NCI-H1105 (cell line): ENCODE results near the gene CCDC186.

Source experiments
- DNase-seq: peaks from one replicate; lab custom pipeline; 2025; lab: John Stamatoyannopoulos, UW

Gene CCDC186

DNA sequence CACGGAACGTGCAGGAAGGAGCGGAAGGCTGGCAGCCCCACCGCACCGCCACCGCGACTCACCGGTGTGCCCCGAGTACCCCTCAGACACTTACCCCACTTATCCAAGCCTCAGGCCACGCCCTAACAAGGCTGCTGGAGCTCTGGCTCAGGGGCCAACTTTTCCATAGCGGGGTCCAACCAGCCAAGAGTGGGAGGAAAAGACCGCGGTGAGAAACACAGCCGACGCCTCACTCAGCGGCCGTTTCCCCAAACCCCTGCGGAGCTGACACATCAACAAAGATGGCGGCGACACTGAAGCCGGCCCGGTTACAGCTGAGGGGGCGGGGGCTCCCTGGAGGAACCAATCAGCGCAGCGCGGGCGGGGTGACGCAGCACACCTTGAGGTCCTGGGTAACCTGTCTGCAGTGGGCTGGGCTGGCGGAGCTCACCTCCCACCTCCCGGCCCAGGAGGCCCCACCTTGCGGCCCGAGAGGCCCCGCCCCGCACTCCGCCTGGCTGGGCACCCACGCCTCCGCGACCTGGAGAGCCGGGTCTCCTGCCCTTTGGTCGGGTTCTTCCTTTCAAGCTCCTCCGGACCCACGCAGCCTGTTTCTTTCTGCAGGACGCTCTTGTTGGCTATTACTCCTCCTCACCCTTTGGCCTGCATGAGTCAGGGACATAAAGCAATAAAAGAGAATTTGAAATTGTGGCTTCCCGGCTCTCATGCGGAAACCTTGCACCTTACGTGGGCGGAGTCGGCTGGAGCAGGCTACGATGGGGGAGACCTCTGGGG is at the start of gene CCDC186:
Gene CCDC186, minus strand, starts transcription at position 283 of the 774 bp plus-strand sequence. CDS start 10,935 bp downstream, outside the sequence.
- DNase-seq: peak; percentile 89

DNA sequence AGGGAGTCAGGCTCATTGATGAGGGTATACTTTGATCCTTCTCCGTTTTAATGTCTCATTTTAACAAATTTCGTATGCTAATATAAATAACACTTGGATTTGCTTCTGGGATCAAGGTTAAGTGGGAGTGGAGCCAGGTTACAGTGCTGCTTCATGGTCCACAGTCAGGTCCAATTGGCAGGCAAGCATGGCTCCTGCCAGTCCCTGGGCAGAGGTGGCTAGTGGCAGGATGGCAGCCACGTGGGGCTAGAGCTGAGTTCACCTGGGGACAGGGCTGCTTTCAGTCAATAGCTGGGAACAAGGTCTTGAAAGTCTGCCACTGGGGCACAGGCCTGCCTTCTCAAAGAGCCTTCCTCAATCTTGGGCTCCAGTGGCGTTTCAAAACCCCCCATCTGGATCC is 49.1 kb upstream of the CCDC186 start:
- DNase-seq: no peak

GRCh38 chr10:114221235-114221634 is 47.2 kb upstream of the CCDC186 start:
- DNase-seq: no peak

DNA sequence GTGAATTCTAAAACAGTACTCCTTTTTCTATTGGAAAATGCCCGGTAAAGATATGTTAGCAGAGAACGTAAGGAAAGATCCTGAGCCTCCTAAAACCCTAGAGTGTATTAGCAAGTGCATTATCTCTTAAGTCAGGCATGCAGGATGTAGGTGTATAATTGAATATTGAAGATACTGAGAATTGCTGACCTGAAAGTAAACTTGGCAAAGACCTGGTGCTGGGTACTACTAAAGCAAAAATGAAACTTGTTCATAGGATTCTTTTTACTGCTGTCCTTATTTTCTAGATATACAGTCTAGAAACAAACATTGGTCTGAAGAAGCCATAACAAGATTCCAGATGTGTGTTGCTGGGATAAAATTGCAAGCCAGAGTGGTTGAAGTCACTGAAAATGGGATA is 46.3 kb upstream of the CCDC186 start:
- DNase-seq: no peak

GRCh38 chr10:114215033-114215432 is 41.0 kb upstream of the CCDC186 start:
- DNase-seq: no peak

DNA sequence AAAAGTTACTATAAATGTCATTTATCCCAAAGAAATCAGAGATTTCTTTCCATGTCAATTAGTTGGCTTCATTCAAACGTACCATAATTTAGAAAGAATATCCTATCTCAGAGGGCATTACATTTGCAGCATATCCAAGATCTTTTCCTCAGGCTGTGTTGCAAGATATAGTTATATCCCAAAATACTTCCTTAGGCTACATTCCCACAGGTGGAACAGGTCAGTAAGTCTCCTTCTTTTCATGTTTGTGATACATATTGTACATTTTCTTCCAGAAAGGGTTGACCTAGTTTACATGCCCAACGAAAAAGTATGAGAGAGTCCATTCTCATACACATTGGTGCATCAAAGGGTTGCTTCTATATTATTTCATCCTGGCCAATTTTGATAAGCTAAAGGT is 38.1 kb upstream of the CCDC186 start:
- no peak for DNase-seq

DNA sequence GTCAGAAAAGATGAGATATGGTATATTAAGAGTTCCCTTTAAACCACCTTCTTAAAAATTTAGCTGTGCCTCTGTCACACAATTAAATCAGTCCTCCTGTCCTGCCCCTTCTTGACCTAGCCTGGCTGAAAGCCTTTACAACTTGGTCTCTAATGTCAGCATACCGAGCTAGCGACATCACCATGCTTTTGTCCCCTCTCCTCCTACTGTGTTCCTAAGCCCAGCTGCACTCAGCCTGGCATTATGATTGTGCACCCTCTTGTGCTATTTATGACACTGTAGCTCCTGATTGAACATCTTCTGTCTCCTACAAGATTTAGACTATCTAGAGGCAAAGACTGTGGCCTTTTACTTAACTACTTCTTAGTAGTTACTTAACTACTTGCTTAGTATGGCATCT is 34.3 kb upstream of the CCDC186 start:
- DNase-seq: no peak

DNA sequence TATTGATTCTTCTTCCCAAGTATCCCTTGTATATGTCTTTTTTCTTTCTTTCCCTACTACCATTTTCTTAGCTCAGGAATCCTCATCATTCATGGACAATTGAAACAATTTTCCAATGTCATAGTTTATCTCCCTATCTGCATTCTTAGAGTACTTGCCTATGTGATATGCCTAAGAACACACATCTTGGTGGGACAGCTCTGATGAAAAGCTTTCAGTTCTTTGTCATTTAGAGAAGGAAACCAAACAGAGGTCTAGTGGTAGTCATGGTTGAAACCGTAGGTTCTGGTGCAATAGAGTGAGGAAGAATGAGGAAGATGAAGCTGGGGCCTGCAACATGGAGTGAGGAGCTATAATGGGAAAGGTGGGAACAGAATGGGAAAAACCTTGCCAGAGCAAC is 33.3 kb upstream of the CCDC186 start:
- no peak for DNase-seq

GRCh38 chr10:114206902-114207301 is 32.9 kb upstream of the CCDC186 start:
- DNase-seq: no peak

DNA sequence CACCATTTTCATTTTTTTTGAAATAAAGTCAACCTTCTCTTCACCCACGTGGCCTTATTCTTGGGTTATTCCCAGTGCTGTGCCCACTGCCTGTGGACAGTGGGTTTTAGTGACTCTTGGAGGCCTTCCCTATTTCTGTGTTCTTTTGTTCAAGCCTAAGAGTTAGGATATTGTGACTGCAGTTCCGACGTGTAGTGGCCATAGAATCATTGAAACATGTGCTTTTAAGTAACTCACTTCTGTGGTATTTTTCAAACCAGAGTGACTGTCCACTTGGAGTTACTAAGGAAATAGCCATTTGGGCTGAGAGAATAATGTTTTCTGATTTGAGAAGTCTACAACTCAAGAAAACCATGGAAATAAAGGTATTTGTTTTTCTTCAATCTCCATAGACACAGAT is 28.8 kb upstream of the CCDC186 start:
- no peak for DNase-seq

DNA sequence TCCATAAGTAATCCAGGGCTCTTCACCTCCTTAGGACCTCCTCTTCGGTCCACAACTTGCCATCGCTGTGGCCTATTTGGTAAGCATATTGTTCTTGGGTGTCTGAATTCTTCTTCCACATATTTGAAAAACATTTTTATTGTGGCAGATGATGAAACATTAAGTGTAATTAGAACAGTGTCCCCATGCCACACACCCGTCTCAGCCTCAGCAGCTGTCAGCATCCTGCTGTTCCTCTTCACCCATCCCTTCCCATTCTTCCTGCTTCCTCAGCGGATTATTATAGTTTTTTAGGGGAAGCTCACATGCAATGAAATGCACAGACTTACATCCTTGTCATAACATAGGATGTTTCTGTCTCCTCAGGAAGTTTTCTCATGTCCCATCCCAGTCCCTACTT is 25.2 kb upstream of the CCDC186 start:
- DNase-seq: no peak

GRCh38 chr10:114195079-114195478 is 21.1 kb upstream of the CCDC186 start:
- DNase-seq: no peak

- DNase-seq: no peak
Measured at GRCh38 chr10:114189700-114190099, 15.7 kb upstream of the CCDC186 start.

- no peak for DNase-seq
Measured at GRCh38 chr10:114188900-114189299, 14.9 kb upstream of the CCDC186 start.

GRCh38 chr10:114188001-114188400 is 14.0 kb upstream of the CCDC186 start:
- DNase-seq: no peak

DNA sequence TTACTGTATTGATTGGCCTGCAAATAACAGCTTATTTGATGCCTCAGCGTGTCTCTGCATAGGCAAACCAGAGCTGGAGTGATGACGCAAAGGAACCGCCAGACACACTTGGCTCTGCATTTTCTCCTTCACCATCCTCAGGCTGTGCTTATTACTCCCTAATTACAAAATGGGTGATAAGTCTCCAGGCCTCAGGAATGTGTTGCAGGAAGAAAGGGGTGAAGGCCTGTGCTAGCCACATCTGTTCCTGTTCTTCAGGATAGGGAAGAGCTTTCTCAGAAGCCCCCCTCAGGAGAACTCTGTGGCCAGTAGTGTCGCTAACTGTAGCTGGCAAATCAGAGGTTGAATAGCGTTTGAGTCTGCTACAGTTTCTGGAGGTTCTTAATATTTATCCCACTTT is 10.3 kb upstream of the CCDC186 start:
- DNase-seq: no peak

- no peak for DNase-seq
Measured at GRCh38 chr10:114183563-114183962, 9.6 kb upstream of the CCDC186 start.

DNA sequence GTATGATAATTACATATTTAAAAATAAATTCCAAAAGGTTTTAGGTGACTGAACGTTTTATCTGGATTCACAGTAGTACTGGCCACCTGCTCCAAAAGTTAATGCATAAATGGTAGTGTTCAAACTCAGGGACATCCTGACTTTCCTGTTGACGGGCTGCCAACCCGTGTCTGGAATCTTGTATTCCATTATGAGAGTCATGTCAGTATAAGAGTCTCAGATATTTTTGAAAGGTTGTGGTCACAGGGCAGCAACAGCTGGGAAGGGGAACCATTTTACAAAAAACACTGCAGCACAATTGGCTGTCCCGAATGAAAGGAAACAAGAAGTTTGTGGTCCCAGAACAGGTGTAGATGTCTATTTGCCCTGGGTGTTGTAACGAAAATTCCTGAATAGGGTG is 8.0 kb upstream of the CCDC186 start:
- DNase-seq: no peak

DNA sequence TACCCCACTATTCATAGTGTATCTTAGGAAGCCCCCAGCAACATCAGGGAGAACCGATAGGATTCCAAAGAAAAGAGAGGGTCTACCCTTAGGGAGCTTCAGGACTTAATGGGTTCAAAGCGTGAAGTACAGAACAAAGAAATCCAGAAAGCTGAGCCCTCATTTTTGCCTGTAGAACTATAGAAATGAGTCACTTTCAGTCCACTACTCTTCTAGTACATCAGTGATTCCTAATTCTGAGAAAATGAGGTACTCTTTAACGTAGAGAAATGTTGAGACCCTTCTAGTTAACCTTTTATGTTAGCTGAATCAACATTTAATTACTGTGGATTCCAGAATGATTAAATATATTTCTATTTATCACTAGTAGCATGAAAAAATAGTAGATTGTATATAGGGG is 6.9 kb upstream of the CCDC186 start:
- no peak for DNase-seq

DNA sequence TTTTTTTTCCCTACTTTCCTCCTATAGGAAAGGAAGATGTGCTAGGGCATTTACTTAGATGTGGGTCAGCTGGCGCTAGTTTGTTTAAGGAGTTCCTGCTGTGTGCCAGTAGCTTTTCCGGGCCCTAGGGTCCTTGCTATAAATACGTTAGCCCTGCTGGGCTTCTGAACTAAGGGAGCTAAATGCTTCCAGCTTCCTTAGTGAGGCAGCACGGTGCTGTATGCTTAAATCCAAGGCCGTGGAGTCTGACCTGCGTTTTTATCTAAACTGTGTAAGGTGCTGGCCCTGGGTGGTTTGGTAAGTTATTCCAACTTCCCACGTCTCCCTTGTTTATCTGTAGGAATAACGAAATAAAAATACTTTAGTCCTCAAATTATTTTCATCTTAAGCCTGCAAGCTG is 5.7 kb upstream of the CCDC186 start:
- no peak for DNase-seq

DNA sequence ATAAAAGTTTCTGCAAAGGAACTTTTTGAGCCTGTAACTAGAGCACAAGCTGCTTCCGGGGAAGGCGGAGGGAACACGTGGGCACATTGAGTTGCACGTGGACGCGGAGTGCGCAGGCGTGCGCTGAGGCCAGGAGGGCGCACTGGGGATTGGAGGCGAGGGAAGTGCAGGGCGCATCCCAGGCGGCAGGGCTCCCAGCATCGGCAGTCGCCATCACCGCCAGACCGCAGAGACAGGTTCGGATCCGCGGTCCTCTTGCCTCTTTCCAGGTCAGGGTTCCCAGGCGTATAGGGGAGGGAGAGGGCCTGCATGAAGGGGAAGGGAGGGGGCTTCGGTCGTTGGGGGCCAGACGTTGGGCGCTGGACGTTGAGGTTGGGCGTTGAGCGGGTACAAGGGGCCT is 5.1 kb upstream of the CCDC186 start, which contains the start of gene TDRD1:
Gene TDRD1, plus strand, starts transcription at position 206 of the 400 bp plus-strand sequence. CDS start 8,479 bp downstream, outside the sequence.
- no peak for DNase-seq

DNA sequence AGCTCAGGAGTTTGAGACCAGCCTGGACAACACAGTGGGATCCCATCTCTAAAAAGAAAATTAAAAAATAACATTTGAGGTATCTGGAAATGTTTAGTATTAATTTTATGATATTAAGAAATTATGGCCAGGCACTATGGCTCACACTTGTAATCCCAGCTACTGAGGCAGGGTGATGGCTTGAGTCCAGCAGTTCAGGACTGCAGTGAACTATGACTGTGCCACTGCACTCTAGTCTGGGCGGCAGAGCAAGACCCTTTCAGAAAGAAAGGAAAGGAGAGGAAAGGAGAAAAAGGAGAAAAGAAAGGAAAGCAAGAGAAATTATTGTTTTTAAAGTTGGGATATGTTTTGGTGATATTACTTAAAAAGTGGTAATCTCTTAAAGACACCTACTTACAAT is 2.5 kb upstream of the CCDC186 start:
- DNase-seq: no peak

DNA sequence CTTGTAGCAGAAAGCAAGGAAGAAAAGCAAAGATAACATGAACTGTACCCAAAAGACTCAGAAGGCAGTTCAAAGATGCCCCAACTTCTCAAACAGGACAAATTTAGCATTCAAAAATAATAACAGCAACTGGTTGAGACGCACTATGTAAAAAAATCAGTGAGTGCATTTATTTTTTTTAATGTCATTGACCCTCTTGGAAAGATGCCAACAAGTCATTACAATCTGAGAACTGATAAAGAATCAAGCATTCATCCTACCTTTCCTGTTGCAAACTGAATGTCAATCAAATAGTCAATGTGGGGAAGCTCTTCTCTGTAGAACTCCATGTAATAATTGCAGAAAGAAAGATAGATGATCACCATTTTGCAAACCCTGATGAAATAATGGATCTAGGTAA is 1.7 kb upstream of the CCDC186 start:
- DNase-seq: no peak

- DNase-seq: no peak
Measured at GRCh38 chr10:114174695-114175188, 739 bp upstream of the CCDC186 start.
